HL-60/S4 treated with phorbol 12-myristate 13-acetate at 8.2 ng/mL for 4 days and 3 days (cell line): ENCODE results near the gene HGF.

Experiments used
- in situ Hi-C: fragments of 300-500 bp; cut with MboI; formaldehyde crosslinking; loops from 2 replicates; pipeline ENCODE4 v1.15.0; 2022; ENCODE audit warnings: low sequenced_read_pairs

Gene HGF

GRCh38 chr7:81776948-81777630 is 7.2 kb upstream of the HGF start:
- in situ Hi-C loops = no loop called here

DNA sequence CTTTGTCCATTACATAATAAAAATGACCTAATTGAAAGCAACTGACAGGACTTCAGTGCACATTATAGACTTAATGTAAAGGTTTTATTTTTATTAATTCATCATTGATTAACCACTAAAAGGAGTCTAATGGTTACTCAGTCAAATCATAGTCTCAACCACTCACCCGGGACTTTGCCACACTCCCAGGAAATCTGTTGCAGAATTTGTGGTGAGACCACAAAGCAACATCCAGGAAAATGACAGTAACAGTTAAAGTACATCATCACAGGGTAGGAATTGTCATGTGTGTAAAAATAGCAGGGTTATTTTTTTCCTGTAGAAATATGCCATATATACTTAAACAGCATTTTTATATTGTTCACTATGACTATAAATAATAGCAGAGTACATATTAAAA is 6.3 kb upstream of the HGF start:
- in situ Hi-C loops = no loop called here

DNA sequence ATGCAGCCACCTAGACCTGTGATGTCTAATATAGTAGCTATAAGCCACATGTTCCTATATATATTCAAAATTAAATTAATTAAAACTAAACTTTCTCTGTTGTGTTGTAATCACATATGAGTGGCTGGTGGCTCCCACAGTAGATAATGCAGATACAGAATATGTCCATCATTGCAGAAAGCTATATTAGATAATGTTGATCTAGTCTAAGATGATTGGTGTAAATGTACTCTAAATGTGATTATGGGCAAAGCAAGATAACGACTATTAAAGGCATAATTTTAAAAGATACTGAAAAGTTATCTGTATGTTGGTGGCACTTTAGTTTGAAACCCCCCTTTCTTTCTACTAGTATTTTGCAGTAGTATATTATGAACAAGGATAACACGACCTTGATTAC is 5.7 kb upstream of the HGF start:
- in situ Hi-C loops = no loop called here

GRCh38 chr7:81774551-81774950 is 4.7 kb upstream of the HGF start:
- in situ Hi-C loops = no loop called here

- in situ Hi-C loops = no loop called here
These were observed 929 bp upstream of the HGF start for GRCh38 chr7:81770728-81771223.

GRCh38 chr7:81768951-81769778 is 682 bp downstream of the HGF start:
- in situ Hi-C loops = no loop called here

- in situ Hi-C loops = no loop called here
These were observed 1.9 kb downstream of the HGF start for GRCh38 chr7:81767926-81768325.

- in situ Hi-C loops = no loop called here
These were observed 8.0 kb downstream of the HGF start for GRCh38 chr7:81761821-81762220.

DNA sequence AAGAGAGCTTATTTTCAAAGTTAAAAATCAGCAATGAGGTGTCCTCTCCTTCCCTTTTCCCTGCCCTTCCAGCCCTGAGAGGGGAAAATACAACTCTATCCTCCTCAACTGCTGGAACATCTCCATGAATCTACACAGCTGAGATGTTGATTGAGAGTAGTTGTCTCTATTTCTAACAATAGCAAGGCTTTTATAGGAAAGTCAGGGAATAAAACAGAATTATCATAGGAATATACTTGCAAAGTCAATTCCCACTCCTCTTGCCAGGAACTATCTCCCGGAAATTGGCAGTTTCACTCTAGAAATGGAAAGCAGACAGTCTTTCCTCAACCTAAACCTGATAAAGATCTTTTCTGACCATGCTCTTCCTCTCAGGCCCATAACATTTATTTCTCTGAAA is 8.8 kb downstream of the HGF start:
- in situ Hi-C loops = no loop called here

DNA sequence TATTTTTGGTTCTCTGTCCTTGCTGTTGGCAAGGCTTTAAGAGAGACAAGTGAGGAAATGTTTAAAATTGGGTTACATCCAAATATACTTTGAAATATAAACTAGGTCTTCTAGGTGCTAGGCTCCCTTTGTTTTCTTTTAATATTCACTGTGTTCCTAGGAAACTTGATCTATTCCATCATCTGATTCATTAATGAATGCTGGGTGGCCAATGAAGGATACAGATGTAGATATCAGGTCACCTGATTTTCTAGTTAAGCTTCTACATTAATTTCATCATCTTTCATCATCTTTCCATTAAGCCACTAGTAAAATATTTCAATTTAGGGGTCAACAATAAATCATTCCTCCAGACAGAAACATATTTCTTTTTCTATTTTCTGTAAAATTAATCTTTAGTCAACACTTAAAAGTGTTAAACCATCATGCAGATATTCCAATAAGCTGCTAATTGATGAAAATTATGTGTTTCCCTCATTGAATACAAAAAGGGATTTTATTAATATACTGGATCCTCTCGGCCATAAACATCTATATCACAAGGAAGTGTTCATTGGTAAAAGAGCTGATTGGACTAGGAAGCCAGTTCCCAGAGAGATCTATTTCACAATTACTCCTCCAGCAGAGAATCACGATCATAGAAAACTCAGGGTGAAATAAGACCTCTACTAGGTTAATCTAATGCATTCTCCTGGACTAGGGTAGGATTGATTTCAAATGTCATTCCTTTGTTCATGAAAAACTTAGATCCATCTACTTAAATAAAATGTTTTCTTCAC is 14.7 kb downstream of the HGF start:
- in situ Hi-C loops = no loop called here

DNA sequence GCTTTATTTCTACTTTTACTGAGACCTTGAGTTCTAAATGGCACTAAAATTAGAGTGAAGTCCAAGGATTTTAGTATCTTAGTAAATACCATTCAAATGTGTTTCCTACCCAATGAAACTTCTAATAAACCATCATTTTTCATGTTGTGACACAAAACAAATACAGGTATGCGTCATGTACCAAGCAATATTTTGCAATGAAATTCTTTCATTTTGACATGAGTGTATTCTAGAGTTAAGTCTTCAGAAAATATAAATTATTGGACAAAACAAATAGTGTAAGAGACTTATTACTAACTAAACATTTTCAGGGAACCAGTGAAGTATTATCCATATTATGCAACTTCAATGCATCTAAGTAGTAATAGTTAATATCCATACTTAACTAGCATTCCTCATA is 16.5 kb downstream of the HGF start:
- in situ Hi-C loops = no loop called here

DNA sequence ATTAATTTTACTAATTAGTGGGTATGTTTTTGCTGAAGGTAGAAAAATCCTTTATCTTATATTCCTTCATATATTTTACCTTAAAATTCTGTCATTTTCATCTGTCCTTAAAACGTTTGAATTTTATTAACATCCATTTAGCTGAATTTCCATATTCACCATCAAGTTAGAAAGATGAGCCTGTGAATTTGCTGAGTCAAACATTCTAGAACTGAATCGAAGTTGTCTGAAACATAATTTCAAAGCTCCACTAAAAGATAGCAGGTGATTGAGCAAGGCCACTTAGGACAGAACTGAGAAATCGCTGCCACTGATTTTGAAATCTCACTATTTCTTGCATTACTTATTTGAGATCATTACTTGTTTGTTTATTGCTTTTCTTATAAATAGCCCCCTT is 17.5 kb downstream of the HGF start:
- in situ Hi-C loops = no loop called here

- in situ Hi-C loops = no loop called here
These were observed 18.1 kb downstream of the HGF start for GRCh38 chr7:81751619-81752317.

GRCh38 chr7:81745637-81746036 is 24.2 kb downstream of the HGF start:
- in situ Hi-C loops = no loop called here

GRCh38 chr7:81744389-81744788 is 25.5 kb downstream of the HGF start:
- in situ Hi-C loops = no loop called here

DNA sequence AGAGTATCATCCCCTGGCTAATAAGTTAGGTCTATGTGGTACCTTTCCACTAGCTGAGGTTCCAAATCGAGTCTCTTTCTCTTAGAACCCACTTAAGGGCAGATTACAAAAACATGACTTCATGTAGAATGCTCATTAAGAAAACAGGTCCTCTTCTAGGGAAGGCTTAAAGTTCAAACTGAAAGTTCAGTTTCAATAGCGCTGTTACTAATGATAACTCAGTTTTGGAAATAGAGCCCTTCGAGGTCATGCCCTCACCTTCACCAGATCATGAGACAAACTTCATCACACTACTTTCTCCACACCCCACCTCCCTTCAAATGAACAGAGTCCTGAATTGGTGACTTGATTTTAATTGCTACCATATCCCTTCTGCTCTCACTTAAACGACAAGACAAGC is 26.2 kb downstream of the HGF start:
- in situ Hi-C loops = no loop called here

DNA sequence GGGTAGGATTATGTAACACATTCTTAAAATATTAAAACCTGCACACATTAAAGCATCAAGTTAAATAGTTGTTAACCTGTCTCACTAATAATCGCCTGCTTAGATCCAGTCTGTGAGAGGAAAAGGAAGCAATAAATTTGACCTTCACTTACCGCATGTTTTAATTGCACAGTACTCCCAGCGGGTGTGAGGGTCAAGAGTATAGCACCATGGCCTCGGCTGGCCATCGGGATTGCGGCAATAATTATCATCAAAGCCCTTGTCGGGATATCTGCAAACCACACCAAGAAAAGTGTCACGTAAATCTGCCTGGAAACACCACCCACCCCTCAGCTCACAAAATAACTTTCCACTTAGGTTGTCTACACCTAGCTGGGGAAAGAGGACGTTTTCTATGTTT is 26.6 kb downstream of the HGF start:
- in situ Hi-C loops = no loop called here

DNA sequence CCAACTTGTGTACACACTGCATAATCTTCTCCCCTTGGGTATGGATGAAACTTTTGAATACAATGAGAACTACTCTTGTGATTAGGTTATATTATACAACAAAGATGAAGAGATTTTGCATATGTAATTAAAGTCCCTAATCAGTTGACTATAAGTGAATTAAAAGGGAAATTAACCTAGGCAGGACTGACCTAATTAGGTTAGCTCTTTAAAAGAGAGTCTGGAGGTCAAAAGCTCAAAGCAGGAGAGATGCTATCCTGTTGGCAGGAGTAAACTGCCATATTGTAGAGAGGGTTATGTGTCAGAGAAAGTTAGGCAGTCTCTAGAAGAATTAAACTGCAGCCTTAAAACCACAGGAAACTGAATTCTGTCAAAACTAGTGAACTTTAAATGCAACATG is 29.4 kb downstream of the HGF start:
- in situ Hi-C loops = no loop called here

DNA sequence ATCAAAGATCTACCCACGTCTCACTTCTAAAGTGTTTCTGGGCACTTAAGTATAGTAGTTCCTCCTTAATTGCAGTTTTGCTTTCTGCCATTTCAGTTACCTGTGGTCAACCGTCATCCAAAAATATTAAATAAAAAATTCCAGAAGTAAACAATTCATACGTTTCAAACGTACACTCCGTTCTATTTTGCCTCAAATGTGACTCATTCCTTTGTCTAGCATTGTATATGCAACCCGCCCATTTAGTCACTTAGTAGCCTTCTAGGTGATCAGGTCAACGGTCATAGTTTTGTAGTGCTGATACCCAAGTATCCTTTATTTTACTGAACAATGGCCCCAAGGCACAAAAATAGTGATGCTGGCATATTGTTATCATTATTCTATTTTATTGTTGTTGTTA is 33.8 kb downstream of the HGF start:
- in situ Hi-C loops = no loop called here

- in situ Hi-C loops = no loop called here
These were observed 44.1 kb downstream of the HGF start for GRCh38 chr7:81725812-81726127.
